Measurements from ENCODE around the gene LRP1B. TPM values are rescaled to one million over a fixed set of nuclear protein-coding genes. Genes with fewer than 3 reads are reported as not detected.
A peak's percentile ranks its signal among the peaks of the same experiment; 100 is the strongest.

LRP1B gene
- total RNA-seq = 10 to 100 TPM; 37.1 to 82.7 (median 50.9) TPM

DNA sequence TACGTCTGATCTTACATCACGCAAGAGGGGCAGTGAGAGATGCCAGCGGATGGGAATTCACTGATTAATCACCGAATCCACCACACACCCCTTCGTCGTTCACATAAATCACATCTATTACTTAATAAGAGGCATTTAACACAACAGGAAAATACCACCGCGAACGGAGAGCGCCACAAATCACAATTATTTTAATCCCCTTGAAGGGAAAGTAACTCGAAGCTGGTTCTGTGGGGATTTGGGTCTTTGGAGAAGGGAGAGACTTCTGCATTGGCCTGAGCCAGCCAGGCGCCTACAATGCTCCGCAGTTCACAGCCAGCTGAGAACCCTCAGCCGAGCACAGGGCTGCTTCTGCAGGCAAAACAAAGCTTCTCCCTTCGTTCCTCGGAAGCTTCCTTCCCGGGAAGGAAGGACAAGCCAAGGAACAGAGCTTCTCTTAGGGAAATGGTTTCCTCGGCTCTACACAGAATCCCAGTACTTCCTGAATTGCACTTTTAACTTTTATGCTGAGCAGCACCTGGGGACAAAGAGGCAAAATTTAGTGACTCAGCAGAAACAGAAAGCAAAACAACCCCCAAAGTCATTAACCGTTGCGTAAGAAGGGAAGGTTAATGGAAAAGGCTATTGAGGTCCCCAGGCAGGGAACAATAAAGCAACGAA is at the start of gene LRP1B:
TSS of gene LRP1B (minus strand) at position 7 of the 660 bp plus-strand sequence. CDS start 287 bp downstream, outside the sequence.
- Histone ChIP-seq H3K27ac (peak within 1 kb of the TSS; percentile 91 to 95 (median 91)), H3K4me1 (peaks cover 0 to 8% of the 10 kb centered on the region in 2 donors), H3K36me3 (no peaks in the 10 kb centered on the region), H3K27me3 (no peaks in the 10 kb centered on the region), H3K4me3 (replicated peaks in 1 of 3) (peak within 1 kb of the TSS; percentile 51 to 70 (median 63)), H3K9me3 (no peaks in the 10 kb centered on the region)
- intact Hi-C loops (cut with DNase I) = no loop called here
- 1% methylated on average over 21 of the region's 21 CpGs for WGBS, 2 donors
- peak; percentile 49 to 56 for DNase-seq
- TF ChIP-seq, protein P1, sequence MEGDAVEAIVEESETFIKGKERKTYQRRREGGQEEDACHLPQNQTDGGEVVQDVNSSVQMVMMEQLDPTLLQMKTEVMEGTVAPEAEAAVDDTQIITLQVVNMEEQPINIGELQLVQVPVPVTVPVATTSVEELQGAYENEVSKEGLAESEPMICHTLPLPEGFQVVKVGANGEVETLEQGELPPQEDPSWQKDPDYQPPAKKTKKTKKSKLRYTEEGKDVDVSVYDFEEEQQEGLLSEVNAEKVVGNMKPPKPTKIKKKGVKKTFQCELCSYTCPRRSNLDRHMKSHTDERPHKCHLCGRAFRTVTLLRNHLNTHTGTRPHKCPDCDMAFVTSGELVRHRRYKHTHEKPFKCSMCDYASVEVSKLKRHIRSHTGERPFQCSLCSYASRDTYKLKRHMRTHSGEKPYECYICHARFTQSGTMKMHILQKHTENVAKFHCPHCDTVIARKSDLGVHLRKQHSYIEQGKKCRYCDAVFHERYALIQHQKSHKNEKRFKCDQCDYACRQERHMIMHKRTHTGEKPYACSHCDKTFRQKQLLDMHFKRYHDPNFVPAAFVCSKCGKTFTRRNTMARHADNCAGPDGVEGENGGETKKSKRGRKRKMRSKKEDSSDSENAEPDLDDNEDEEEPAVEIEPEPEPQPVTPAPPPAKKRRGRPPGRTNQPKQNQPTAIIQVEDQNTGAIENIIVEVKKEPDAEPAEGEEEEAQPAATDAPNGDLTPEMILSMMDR (IDR thresholded peaks at IDR 0.05) = no peak
- TF ChIP-seq POLR2A (IDR thresholded peaks at IDR 0.05) = peak in 1 of 2 donors; percentile 50

DNA sequence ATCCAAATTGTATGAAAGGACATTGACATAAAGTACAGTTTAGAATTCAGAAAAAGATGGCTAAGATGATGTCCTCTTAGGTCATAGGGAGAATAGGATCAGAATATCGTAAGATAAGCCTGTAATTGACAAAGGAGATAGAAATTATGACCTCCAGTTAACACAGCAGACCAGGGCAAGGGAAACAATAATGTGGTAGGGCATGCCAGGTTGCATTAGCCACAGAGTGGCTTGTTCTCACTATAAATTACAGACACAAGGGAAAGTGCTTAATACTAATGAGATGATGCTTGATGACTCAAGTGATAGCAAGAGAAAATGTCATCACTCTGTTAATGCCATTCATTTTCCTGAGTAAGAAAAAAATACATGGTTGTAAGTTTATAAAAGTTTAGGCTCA is 48.9 kb upstream of the LRP1B start:
- H3K27me3 ChIP-seq = no peaks in the 10 kb centered on the region
- no peak for DNase-seq
- H3K27ac ChIP-seq = no peak overlapping the region
- intact Hi-C loops (cut with DNase I) = no loop called here
- TF ChIP-seq, protein P1 (IDR thresholded peaks at IDR 0.05) = no peak
- no peak for TF ChIP-seq POLR2A (IDR thresholded peaks at IDR 0.05)
- H3K9me3 ChIP-seq = no peaks in the 10 kb centered on the region
- no peak overlapping the region for H3K4me3 ChIP-seq (replicated peaks in 1 of 3)
- H3K36me3 ChIP-seq = no peaks in the 10 kb centered on the region
- H3K4me1 ChIP-seq = no peaks in the 10 kb centered on the region
- 88 to 97% methylated on average over 1 of the region's 1 CpG for WGBS, 2 donors

DNA sequence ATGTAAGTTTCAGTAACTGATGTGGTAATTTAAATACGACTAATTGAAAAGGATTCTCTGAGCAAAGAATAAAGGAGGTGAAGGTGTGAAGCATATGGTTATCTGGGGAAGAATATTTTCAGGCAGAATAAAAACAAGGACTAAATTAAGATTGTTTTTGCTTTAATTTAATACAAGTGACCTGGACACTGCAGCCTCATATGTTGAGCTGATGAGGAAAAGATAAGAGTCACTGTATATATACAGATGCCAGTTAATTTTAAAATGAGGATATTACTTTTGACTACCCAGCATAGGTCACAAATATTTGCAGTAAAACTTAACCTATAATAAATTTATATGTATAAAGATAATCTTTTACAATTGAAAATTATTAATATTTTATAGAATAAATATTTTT is 47.8 kb upstream of the LRP1B start:
- intact Hi-C loops (cut with DNase I) = no loop called here
- DNase-seq = no peak
- Histone ChIP-seq H3K27me3 (no peaks in the 10 kb centered on the region), H3K36me3 (no peaks in the 10 kb centered on the region), H3K27ac (no peak overlapping the region), H3K4me3 (replicated peaks in 1 of 3) (no peak overlapping the region), H3K9me3 (no peaks in the 10 kb centered on the region), H3K4me1 (no peaks in the 10 kb centered on the region)
- WGBS, 2 donors = 89 to 93% methylated on average over 1 of the region's 1 CpG
- TF ChIP-seq, protein P1 (IDR thresholded peaks at IDR 0.05) = no peak
- TF ChIP-seq POLR2A (IDR thresholded peaks at IDR 0.05) = no peak

DNA sequence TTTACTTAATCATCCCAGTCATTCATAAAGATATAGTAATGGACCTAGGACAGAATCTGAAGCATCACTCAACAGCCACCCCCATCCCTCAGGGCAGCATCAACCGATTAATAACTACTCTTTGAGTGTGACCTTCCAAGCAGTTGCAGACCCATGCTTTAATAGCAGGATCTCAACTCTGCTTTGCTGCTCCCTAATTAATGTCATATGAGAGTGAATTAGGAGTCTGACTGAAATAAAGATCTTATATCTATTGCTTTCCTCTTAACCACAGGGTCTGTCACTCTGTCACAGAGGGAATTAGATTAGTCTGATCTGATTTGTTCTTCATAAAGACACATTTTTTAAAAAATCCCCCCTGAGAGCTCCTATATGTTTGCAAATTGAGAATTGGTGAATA is 46.1 kb upstream of the LRP1B start:
- no peak for TF ChIP-seq POLR2A (IDR thresholded peaks at IDR 0.05)
- TF ChIP-seq, protein P1 (IDR thresholded peaks at IDR 0.05) = no peak
- Histone ChIP-seq H3K27ac (no peak overlapping the region), H3K36me3 (no peaks in the 10 kb centered on the region), H3K4me3 (replicated peaks in 1 of 3) (no peak overlapping the region), H3K4me1 (no peaks in the 10 kb centered on the region), H3K27me3 (no peaks in the 10 kb centered on the region), H3K9me3 (no peaks in the 10 kb centered on the region)
- 43 to 63% methylated on average over 1 of the region's 1 CpG for WGBS, 2 donors
- intact Hi-C loops (cut with DNase I) = no loop called here
- DNase-seq = no peak

DNA sequence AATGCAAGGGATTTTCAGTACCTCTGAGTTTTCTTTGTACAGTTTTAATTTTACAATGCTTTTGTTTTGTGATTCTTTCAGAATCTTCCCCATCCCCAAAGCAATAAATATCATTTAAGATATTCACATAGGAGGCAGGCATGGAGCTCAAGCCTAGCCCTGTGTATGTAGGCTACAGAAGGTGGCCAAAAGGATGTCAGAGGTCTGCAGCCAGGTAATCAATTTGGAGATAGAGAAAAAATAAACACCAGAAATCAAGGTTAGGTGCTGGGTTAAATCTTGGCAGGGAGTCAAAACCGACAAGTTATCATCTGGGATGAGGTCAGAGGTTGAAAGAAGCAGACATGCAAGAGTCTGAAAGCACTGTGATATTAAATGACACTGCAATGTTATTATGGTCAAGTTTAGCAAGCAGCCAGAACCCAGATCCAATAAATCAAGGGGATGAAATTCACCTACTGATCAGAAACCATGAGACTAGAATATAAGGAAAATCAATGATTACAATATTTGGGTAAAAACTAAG is 45.1 kb upstream of the LRP1B start:
- intact Hi-C loops (cut with DNase I) = no loop called here
- H3K4me1 ChIP-seq = no peaks in the 10 kb centered on the region
- no peaks in the 10 kb centered on the region for H3K27me3 ChIP-seq
- WGBS, 2 donors = 46 to 59% methylated on average over 1 of the region's 1 CpG
- H3K9me3 ChIP-seq = no peaks in the 10 kb centered on the region
- DNase-seq = no peak
- TF ChIP-seq POLR2A (IDR thresholded peaks at IDR 0.05) = no peak
- TF ChIP-seq, protein P1 (IDR thresholded peaks at IDR 0.05) = no peak
- no peak overlapping the region for H3K4me3 ChIP-seq (replicated peaks in 1 of 3)
- no peak overlapping the region for H3K27ac ChIP-seq
- no peaks in the 10 kb centered on the region for H3K36me3 ChIP-seq

All from thyroid gland (tissue), 4 donors.